Measurements from ENCODE around the gene TIMP3.
A peak's percentile ranks its signal among the peaks of the same experiment; 100 is the strongest.

Gene TIMP3

DNA sequence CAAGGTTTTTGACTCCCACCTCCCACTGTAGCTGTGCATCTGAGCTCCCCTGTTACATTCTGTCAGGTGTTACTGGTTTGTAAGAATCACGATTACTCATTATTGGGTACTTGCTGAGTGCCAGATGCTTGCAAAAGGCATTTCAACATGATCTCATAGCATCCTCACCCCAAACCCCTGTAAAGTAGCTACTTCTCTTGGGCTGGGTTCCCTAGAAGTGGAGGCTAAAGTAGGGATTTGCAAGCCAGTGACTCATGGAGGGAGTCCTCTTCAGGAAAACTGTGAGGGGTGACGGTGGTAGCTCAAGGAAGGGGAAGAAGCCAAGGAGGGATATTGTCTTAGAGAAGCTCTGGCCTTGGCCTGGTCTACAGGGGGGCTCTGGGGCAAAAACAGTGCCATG, 78.6 kb downstream of the TIMP3 start:
- DNase-seq (ENCODE audit: low read depth) = peak; percentile 39
- no peaks in the 10 kb centered on the region for H3K4me1 ChIP-seq (ENCODE audit: control insufficient read depth, insufficient read depth, low read length)
- H3K27me3 ChIP-seq (replicated peaks; ENCODE audit: control insufficient read depth, insufficient read depth, low read length) = peaks cover 18% of the 10 kb centered on the region
- H3K9me3 ChIP-seq (ENCODE audit: control insufficient read depth, low read length) = no peaks in the 10 kb centered on the region
- no peaks in the 10 kb centered on the region for H3K36me3 ChIP-seq (ENCODE audit: control insufficient read depth, insufficient read depth, low read length, severe bottlenecking)
- H3K4me3 ChIP-seq (ENCODE audit: low read length) = no peak overlapping the region
- H3K9ac ChIP-seq (ENCODE audit: low read length) = no peak overlapping the region

DNA sequence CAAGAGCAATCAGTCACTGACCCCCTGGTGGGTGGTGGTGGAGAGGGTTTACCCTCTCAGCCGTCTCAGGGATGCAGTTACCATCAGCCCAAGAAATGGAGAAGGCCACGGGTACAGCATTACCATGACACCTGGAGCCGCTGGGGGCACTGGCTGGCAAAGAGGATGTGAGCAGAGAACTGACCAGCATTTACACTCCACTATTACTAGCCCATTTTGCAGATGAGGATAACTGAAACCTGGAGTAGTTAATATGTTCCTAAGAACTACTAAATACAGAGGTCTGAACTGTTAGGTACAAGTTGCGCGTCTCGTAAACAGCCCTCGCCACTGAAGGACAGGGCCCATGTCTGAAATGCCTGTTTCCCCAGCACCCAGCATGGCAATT, 79.0 kb downstream of the TIMP3 start:
- no peaks in the 10 kb centered on the region for H3K36me3 ChIP-seq (ENCODE audit: control insufficient read depth, insufficient read depth, low read length, severe bottlenecking)
- H3K9me3 ChIP-seq (ENCODE audit: control insufficient read depth, low read length) = no peaks in the 10 kb centered on the region
- H3K9ac ChIP-seq (ENCODE audit: low read length) = no peak overlapping the region
- DNase-seq (ENCODE audit: low read depth) = no peak
- peaks cover 14% of the 10 kb centered on the region for H3K27me3 ChIP-seq (replicated peaks; ENCODE audit: control insufficient read depth, insufficient read depth, low read length)
- no peaks in the 10 kb centered on the region for H3K4me1 ChIP-seq (ENCODE audit: control insufficient read depth, insufficient read depth, low read length)
- no peak overlapping the region for H3K4me3 ChIP-seq (ENCODE audit: low read length)

DNA sequence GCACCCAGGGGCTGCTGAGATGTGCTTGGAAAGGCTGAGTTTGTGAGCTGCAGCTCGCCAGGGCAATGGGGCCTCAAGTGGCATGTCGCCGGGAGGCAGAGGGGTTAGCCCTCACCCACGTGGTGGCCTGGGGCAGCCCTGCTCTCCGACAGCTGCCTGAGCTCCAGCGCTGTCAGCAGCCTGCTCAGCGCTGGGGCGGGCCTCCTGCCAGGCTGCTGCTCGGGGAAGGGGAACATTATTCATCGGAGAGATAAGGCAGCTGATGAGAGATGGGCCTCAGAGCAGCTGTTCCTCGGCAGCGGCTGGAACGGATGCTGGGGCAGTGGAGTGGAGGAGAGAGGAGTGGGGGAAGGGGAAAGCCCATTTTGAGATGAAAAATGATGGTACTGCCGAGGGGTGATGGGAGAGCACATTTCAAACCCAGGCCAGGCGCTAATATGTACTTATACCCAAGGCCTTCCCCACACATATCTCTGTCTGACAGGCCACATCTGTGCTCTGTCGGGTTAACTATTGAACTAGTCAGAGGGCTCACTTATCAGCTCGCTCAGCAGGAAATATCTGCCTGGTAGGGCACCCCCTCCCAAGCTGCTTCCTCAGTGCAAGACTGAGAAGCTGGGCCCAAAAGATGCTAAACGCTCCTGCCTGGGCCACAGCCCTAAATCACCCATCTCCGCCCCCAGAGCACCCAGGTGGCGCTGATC, 79.5 kb downstream of the TIMP3 start:
- Histone ChIP-seq H3K9me3 (ENCODE audit: control insufficient read depth, low read length) (no peaks in the 10 kb centered on the region), H3K4me1 (ENCODE audit: control insufficient read depth, insufficient read depth, low read length) (no peaks in the 10 kb centered on the region), H3K4me3 (ENCODE audit: low read length) (no peak overlapping the region), H3K9ac (ENCODE audit: low read length) (no peak overlapping the region), H3K36me3 (ENCODE audit: control insufficient read depth, insufficient read depth, low read length, severe bottlenecking) (no peaks in the 10 kb centered on the region), H3K27me3 (replicated peaks; ENCODE audit: control insufficient read depth, insufficient read depth, low read length) (peaks cover 12% of the 10 kb centered on the region)
- peak; percentile 74 for DNase-seq (ENCODE audit: low read depth)

DNA sequence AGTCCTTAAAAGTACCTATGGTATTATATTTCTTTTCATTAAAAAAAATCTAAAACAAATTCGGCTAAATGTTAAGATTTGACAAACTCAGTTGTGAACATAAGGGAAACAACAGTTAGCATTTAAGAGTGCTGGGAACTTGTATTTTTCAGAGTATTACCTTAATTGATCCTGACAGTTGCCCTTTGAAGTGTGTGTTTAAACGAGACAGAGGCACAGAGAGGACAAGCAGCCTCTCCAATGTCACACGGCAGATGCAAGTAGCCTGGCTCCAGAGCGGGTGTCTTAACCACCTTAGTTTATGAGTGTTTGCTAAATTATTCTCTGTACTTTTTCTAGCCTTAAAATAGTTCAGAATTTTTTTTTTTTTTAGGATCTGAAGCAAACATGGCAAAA, 80.9 kb downstream of the TIMP3 start:
- Histone ChIP-seq H3K36me3 (ENCODE audit: control insufficient read depth, insufficient read depth, low read length, severe bottlenecking) (no peaks in the 10 kb centered on the region), H3K4me3 (ENCODE audit: low read length) (no peak overlapping the region), H3K9me3 (ENCODE audit: control insufficient read depth, low read length) (no peaks in the 10 kb centered on the region), H3K27me3 (replicated peaks; ENCODE audit: control insufficient read depth, insufficient read depth, low read length) (peaks cover 18% of the 10 kb centered on the region), H3K4me1 (ENCODE audit: control insufficient read depth, insufficient read depth, low read length) (no peaks in the 10 kb centered on the region), H3K9ac (ENCODE audit: low read length) (no peak overlapping the region)
- DNase-seq (ENCODE audit: low read depth) = no peak

DNA sequence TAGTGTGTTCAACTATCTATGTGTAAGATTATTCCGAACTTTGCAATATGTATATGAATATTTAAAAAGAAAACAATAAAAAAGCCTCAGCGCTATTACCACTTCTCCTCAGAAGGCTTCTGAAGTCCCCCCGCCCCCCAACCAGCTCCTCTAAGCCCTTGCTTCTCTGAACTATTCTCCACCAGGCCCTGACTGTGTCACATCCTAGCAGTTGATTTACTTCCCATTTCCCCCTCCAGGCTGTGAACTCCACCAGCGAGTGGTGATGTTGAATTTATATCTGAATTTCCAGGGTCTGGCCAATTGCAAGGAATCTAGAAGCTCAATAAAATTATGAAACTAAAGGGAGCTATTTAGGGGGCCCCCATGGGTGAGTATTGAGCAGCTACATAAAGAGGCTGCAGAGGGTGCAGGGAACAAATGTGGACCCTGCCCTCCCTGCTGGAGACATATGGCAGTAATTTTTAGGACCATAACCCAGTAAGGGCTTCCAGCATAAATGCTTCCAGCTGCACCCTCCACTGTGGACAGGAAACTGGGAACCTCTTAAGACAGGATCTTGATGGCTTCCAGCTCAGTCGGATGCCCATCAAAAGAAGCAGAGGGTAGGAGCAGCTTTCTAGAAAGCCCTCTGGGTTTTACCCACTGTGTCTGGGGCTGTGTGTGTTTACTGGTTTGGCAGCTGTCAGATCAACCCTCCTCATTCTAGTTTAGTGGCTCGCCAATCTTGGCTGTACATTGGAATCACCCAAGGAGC, 81.4 kb downstream of the TIMP3 start:
- no peak overlapping the region for H3K4me3 ChIP-seq (ENCODE audit: low read length)
- no peaks in the 10 kb centered on the region for H3K9me3 ChIP-seq (ENCODE audit: control insufficient read depth, low read length)
- H3K27me3 ChIP-seq (replicated peaks; ENCODE audit: control insufficient read depth, insufficient read depth, low read length) = peaks cover 17% of the 10 kb centered on the region
- H3K9ac ChIP-seq (ENCODE audit: low read length) = no peak overlapping the region
- no peaks in the 10 kb centered on the region for H3K36me3 ChIP-seq (ENCODE audit: control insufficient read depth, insufficient read depth, low read length, severe bottlenecking)
- H3K4me1 ChIP-seq (ENCODE audit: control insufficient read depth, insufficient read depth, low read length) = no peaks in the 10 kb centered on the region
- DNase-seq (ENCODE audit: low read depth) = no peak

DNA sequence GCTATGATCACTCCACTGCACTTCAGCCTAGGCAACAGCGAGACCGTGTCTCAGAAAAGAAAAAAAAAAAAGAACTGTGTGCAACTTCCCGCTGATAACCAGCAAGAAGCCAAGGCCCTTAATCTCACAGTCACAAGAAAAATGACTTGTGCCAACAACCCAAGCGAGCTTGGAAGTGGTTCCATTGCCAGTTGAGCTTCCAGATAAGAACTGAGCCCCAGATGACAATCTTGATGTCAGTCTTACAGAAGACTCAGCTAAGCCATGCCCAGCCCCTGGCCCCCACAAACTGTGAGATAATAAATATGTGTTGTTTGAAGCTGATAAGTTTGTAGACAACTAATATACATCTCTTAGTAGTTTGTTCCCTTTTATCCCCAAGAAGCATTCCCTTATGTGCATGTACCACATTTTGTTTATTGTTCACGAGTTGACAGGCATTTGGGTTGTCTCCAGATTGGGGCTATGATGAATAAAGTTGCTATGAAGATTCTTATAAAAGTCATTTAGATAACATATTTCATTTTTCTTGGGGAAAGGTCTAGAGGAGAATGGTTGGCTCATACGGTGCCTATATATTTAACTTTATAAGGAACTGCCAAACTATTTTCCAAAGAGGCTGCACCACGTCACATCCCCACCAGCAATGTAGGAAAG, 85.9 kb downstream of the TIMP3 start:
- Histone ChIP-seq H3K36me3 (ENCODE audit: control insufficient read depth, insufficient read depth, low read length, severe bottlenecking) (no peaks in the 10 kb centered on the region), H3K9ac (ENCODE audit: low read length) (no peak overlapping the region), H3K9me3 (ENCODE audit: control insufficient read depth, low read length) (no peaks in the 10 kb centered on the region), H3K4me1 (ENCODE audit: control insufficient read depth, insufficient read depth, low read length) (no peaks in the 10 kb centered on the region), H3K4me3 (ENCODE audit: low read length) (no peak overlapping the region), H3K27me3 (replicated peaks; ENCODE audit: control insufficient read depth, insufficient read depth, low read length) (peaks cover 29% of the 10 kb centered on the region)
- no peak for DNase-seq (ENCODE audit: low read depth)

DNA sequence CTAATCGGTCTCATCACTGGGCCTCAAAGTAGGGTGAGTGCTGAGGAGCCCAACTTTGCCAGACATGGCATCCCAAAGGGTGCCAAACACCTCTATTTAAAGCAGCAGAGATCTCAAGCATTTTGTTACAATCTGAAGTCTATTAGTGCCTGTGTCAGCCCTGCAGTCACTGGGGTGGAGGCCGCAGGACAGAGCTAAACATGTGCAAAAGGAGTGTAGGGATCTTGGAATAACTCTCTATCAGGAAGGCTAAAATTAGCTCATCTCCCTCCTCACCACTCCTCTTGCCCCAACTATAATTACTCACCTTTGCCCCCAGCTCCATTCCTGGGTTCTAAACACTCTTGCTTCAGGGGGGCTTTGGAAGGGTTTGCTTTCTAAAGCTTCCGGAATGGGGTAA, 87.5 kb downstream of the TIMP3 start:
- no peaks in the 10 kb centered on the region for H3K4me1 ChIP-seq (ENCODE audit: control insufficient read depth, insufficient read depth, low read length)
- H3K36me3 ChIP-seq (ENCODE audit: control insufficient read depth, insufficient read depth, low read length, severe bottlenecking) = no peaks in the 10 kb centered on the region
- no peak for DNase-seq (ENCODE audit: low read depth)
- no peak overlapping the region for H3K9ac ChIP-seq (ENCODE audit: low read length)
- peaks cover 44% of the 10 kb centered on the region for H3K27me3 ChIP-seq (replicated peaks; ENCODE audit: control insufficient read depth, insufficient read depth, low read length)
- H3K9me3 ChIP-seq (ENCODE audit: control insufficient read depth, low read length) = no peaks in the 10 kb centered on the region
- H3K4me3 ChIP-seq (ENCODE audit: low read length) = no peak overlapping the region

DNA sequence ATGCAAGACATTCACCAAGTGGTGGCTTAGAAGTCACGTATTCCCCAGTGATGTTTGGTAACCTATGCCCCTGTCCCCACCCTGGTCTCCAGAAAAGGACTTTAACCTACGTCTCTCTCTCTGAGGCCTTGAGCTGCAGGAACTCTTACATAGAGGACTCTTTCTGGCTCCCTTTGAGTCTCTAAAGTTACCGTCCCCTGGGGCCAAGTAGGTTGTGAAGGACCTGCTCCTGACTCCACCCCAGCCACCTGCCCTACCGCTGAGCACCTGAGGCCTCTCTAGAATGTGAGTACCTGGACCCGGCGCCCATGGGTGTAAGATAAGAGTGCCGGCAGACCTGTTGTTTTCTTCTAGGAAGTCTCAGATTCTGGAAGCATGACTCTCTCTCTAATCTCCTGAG, 95.4 kb downstream of the TIMP3 start:
- H3K9ac ChIP-seq (ENCODE audit: low read length) = no peak overlapping the region
- H3K36me3 ChIP-seq (ENCODE audit: control insufficient read depth, insufficient read depth, low read length, severe bottlenecking) = no peaks in the 10 kb centered on the region
- no peak overlapping the region for H3K4me3 ChIP-seq (ENCODE audit: low read length)
- H3K4me1 ChIP-seq (ENCODE audit: control insufficient read depth, insufficient read depth, low read length) = no peaks in the 10 kb centered on the region
- DNase-seq (ENCODE audit: low read depth) = no peak
- H3K27me3 ChIP-seq (replicated peaks; ENCODE audit: control insufficient read depth, insufficient read depth, low read length) = peaks cover 36% of the 10 kb centered on the region
- H3K9me3 ChIP-seq (ENCODE audit: control insufficient read depth, low read length) = peaks cover 5% of the 10 kb centered on the region

DNA sequence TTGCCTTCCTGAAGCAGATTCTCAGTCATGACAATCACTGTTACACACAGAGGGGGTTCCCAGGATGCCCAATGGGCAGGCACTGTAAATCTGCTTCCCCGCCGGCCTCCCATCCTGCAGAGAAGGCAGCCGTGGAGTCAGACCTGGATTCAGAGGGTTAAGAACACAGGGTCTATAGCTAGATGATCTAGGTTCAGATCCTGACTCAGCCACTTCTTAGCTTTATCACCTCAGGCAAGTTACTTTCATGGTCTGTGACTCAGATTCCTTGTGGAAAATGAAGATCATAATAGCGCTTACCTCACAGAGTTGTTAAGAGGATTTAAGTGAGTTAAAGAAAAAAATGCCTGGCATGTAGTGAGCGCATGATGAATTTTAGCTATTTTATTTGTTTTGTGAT, 95.9 kb downstream of the TIMP3 start:
- H3K9ac ChIP-seq (ENCODE audit: low read length) = no peak overlapping the region
- H3K9me3 ChIP-seq (ENCODE audit: control insufficient read depth, low read length) = peaks cover 5% of the 10 kb centered on the region
- peaks cover 39% of the 10 kb centered on the region for H3K27me3 ChIP-seq (replicated peaks; ENCODE audit: control insufficient read depth, insufficient read depth, low read length)
- DNase-seq (ENCODE audit: low read depth) = peak; percentile 78
- H3K36me3 ChIP-seq (ENCODE audit: control insufficient read depth, insufficient read depth, low read length, severe bottlenecking) = no peaks in the 10 kb centered on the region
- H3K4me3 ChIP-seq (ENCODE audit: low read length) = no peak overlapping the region
- H3K4me1 ChIP-seq (ENCODE audit: control insufficient read depth, insufficient read depth, low read length) = no peaks in the 10 kb centered on the region

DNA sequence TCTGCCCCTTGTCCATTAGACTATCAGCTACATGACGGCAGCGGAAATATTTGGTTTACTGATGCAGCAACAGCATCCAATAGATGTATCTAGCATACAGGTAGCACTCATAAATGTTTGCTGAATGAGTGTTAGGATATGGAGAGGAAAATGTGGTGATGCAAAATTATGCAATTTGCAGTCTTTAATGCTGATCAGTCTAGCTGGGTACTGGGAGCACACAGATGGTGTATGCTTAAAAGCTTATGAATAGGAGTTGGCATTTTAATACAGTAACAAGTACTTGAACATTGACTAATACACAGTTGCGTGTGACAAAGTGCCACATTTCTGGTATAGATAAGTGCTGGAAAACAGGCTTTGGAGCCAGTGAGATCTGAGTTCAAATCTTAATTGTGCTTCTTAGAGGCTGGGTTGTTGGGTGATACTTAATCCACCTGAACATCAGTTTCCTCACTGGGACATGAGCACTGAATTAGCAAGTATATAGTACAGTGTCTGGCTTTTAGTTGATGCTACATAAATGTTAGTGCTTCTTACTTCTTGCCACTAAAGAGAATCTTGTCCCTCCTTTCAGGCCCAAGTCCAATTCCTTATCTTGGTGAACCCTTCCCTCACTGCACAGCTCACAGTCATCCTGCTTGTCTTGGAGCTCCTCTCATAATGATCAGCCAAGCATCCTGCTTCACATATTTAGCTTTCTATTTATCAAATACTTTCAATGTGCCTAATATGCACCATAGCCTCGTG, 99.6 kb downstream of the TIMP3 start:
- no peak for DNase-seq (ENCODE audit: low read depth)
- Histone ChIP-seq H3K27me3 (replicated peaks; ENCODE audit: control insufficient read depth, insufficient read depth, low read length) (peaks cover 12% of the 10 kb centered on the region), H3K36me3 (ENCODE audit: control insufficient read depth, insufficient read depth, low read length, severe bottlenecking) (no peaks in the 10 kb centered on the region), H3K9ac (ENCODE audit: low read length) (no peak overlapping the region), H3K9me3 (ENCODE audit: control insufficient read depth, low read length) (no peaks in the 10 kb centered on the region), H3K4me1 (ENCODE audit: control insufficient read depth, insufficient read depth, low read length) (no peaks in the 10 kb centered on the region), H3K4me3 (ENCODE audit: low read length) (no peak overlapping the region)

DNA sequence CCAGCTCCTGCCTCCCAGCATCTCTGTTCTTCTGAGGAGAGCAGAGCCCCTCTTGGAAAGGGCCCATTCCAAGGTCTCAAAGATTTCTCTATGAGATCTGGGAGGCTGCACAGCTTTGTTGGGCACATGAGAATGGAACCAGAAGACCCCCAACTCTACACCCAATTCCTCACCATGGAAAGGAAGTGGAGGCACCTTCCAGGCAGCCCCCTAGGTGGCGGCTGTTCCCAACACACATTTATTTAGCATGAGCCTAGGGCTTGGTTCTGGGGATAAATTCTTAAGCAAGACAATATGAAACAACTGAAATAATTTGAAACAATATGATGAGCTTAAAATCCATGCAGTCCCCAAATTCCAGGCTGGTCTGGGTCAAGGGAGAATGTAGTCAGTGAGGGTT, 100.4 kb downstream of the TIMP3 start:
- peaks cover 12% of the 10 kb centered on the region for H3K27me3 ChIP-seq (replicated peaks; ENCODE audit: control insufficient read depth, insufficient read depth, low read length)

More for the DNA sequence above, 100.4 kb downstream of the TIMP3 start:
- no peaks in the 10 kb centered on the region for H3K9me3 ChIP-seq (ENCODE audit: control insufficient read depth, low read length)
- H3K4me1 ChIP-seq (ENCODE audit: control insufficient read depth, insufficient read depth, low read length) = no peaks in the 10 kb centered on the region
- no peak for DNase-seq (ENCODE audit: low read depth)
- no peaks in the 10 kb centered on the region for H3K36me3 ChIP-seq (ENCODE audit: control insufficient read depth, insufficient read depth, low read length, severe bottlenecking)
- no peak overlapping the region for H3K9ac ChIP-seq (ENCODE audit: low read length)
- no peak overlapping the region for H3K4me3 ChIP-seq (ENCODE audit: low read length)

Measured in adipocyte (in vitro differentiated cells).